Islet precursor cell (in vitro differentiated cells): Measurements from ENCODE around the gene RGS3.

Source experiments
- DNase-seq: peaks from one replicate; pipeline ENCODE4 v3.0.0-alpha.2; 2018

RGS3 gene

GRCh38 chr9:113608082-113608685, 144.7 kb downstream of the RGS3 start:
- no peak for DNase-seq

DNA sequence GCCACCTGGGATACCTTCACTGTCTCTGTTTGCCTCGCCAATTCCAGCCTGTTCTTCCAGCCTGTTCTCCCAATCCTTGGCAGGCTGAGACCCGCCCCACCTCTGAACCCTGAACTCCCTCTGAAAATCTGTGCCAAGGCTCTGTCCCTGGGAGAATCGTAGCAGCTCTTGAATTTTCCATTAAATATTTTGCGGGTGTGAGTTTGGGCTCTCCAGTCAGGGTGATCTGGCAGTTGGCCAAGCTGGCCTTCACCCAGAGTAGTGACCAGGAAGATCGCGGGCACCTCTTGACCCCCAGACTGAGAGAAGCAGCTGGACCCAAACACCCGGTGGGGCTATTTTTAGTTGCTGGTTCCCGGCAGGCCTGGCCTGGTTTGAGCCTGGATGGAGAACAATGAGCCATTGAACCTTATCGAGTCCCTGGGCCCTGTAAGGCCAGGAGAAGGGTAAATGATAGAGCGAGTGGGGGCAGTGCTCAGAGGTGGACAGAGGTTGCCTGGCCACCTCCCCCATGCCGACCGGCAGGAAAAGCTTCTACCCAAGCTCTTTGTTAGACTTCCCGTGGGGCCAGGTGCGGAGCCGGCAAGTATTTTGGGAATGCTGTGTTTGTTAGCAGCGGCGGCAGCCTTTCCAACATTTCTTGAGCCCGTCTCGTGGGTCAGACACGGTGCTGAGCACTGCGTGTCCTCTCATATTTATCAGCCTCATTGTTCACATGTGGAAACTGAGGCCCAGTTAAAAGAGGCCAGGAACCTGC, 146.2 kb downstream of the RGS3 start:
- peak; percentile 96 for DNase-seq

- no peak for DNase-seq
Observed at GRCh38 chr9:113611461-113612215, 148.1 kb downstream of the RGS3 start.

- no peak for DNase-seq
Observed at GRCh38 chr9:113612216-113612747, 148.8 kb downstream of the RGS3 start.

GRCh38 chr9:113612828-113613227, 149.3 kb downstream of the RGS3 start:
- DNase-seq: no peak

DNA sequence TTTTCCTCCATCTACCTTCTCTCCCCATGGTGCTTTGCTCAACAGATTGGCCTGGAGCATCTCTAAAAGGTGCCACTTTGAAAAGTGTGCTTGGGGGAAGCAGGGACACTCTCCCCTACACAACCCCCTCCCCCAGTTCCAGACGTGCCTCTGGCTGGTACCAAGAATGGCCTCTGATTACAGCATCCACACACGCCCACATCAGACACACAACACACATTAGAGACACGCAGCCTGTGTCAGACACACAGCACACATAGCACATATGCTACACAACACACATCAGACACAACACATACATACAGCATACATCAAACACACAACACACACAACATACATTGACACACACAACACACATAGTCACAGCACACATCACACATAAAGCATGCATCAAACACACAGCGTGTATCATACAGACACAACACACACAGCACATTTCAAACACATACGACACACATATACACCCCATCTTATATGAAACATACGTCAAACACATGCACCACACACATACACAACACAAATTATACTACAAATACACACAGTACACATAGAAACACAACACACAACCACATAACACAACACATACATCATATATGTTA, 150.4 kb downstream of the RGS3 start:
- no peak for DNase-seq

GRCh38 chr9:113614843-113615648, 151.5 kb downstream of the RGS3 start:
- DNase-seq: no peak

DNA sequence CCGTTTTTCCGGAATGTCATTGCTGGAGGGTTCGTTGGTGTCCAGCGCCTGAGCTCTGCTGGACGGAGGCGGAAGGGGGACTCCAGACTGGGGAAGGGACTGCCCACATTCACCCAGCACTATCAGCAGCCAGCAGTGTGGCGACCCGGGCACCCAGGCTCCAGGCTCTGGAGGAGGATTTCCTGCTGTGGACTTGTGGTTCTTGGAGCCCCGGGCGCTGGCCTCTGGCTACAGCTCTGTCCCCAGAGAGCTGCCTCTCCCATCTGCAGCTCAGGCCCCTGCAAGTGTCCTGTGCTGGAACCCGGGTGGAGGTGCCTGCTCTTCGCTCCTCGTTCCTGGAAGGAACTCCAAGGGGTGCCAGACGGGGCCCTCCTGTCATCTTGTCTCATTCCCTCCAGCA, 152.6 kb downstream of the RGS3 start:
- no peak for DNase-seq

- no peak for DNase-seq
Observed at GRCh38 chr9:113616621-113617496, 153.3 kb downstream of the RGS3 start.

- no peak for DNase-seq
Observed at GRCh38 chr9:113617550-113617949, 154.0 kb downstream of the RGS3 start.

GRCh38 chr9:113618836-113619490, 155.4 kb downstream of the RGS3 start:
- peak; percentile 41 for DNase-seq

GRCh38 chr9:113619491-113620376, 156.2 kb downstream of the RGS3 start:
- peak; percentile 42 for DNase-seq

- DNase-seq: peak; percentile 98
Observed at GRCh38 chr9:113620377-113621161, 157.0 kb downstream of the RGS3 start.

GRCh38 chr9:113621309-113621791, 157.8 kb downstream of the RGS3 start:
- DNase-seq: peak; percentile 95

GRCh38 chr9:113621980-113622379, 158.5 kb downstream of the RGS3 start:
- peak; percentile 10 for DNase-seq

- peak; percentile 97 for DNase-seq
Observed at GRCh38 chr9:113622600-113623400, 159.3 kb downstream of the RGS3 start.

DNA sequence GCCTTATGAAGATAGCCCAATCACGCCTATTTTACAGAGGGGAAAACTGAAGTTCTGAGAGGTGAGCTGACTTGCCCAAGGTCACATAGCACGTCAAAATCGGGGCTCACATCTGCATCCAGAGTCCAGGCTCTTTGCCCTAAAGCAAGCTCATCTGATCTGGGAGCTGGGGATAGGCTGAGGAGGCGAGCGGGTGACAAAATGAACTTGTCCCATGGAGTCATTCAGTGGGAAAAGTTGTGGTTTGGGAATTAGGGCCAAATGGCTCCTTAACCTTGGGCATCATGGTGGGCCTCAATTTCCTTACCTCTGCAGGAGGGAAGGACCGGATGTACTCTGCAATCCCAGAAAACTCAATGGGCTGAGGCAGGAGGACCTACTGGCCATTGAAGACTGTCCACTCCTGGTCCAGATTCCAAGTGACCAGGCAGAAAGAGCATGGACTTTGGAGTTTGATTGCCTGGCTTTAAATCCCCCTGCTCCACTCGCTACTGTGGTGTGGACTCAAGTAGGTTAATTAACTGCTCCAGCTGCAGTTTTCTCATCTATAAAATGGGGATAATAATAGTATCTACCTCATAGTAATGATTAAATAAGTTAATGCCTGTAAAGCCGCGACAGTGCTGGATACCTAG, 160.4 kb downstream of the RGS3 start:
- DNase-seq: peak; percentile 21
